Measurements from ENCODE around the gene ZYG11B. TPM values are rescaled to one million over a fixed set of nuclear protein-coding genes. Genes with fewer than 3 reads are reported as not detected.
"Not testable (repeated sequence)": the region's sequence is repeated elsewhere in the genome, so short reads cannot be mapped to it uniquely, and the experiment has no call there.

ZYG11B gene
- total and polyA plus RNA-seq, 9 donors: 9.8 to 37.1 (median 31.1) TPM

DNA sequence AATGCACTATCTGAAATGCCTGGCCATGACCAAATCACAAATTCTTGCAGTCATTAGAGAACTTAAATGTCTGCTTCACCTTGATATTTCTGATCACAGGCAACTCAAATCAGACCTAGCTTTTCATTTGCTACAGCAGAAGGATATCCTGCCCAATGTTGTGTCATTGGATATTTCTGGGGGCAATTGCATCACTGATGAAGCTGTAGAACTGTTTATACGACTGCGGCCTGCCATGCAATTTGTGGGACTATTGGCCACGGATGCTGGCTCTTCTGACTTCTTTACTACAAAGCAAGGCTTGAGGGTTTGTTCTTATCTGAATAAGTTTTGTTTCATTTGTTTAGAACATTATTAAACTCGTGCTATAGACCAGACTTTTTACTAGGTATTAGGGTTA lies 131.2 kb downstream of the ZYG11B start:
- Histone ChIP-seq H3K9me3 (no peaks in the 10 kb centered on the region), H3K27me3 (no peaks in the 10 kb centered on the region), H3K4me1 (ENCODE audit: insufficient read depth) (no peaks in the 10 kb centered on the region), H3K27ac (no peak overlapping the region), H3K36me3 (no peaks in the 10 kb centered on the region), H3K4me3 (no peak overlapping the region)
- TF ChIP-seq, protein P1, sequence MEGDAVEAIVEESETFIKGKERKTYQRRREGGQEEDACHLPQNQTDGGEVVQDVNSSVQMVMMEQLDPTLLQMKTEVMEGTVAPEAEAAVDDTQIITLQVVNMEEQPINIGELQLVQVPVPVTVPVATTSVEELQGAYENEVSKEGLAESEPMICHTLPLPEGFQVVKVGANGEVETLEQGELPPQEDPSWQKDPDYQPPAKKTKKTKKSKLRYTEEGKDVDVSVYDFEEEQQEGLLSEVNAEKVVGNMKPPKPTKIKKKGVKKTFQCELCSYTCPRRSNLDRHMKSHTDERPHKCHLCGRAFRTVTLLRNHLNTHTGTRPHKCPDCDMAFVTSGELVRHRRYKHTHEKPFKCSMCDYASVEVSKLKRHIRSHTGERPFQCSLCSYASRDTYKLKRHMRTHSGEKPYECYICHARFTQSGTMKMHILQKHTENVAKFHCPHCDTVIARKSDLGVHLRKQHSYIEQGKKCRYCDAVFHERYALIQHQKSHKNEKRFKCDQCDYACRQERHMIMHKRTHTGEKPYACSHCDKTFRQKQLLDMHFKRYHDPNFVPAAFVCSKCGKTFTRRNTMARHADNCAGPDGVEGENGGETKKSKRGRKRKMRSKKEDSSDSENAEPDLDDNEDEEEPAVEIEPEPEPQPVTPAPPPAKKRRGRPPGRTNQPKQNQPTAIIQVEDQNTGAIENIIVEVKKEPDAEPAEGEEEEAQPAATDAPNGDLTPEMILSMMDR (IDR thresholded peaks at IDR 0.05): no peak
- TF ChIP-seq EP300 (IDR thresholded peaks at IDR 0.05) (no peak), POLR2A (IDR thresholded peaks at IDR 0.05) (no peak)
- no peak for DNase-seq
- intact Hi-C loops (cut with DNase I): no loop called here
- WGBS, 3 donors: 81 to 83% (median 81%) methylated on average over 4 of the region's 4 CpGs

DNA sequence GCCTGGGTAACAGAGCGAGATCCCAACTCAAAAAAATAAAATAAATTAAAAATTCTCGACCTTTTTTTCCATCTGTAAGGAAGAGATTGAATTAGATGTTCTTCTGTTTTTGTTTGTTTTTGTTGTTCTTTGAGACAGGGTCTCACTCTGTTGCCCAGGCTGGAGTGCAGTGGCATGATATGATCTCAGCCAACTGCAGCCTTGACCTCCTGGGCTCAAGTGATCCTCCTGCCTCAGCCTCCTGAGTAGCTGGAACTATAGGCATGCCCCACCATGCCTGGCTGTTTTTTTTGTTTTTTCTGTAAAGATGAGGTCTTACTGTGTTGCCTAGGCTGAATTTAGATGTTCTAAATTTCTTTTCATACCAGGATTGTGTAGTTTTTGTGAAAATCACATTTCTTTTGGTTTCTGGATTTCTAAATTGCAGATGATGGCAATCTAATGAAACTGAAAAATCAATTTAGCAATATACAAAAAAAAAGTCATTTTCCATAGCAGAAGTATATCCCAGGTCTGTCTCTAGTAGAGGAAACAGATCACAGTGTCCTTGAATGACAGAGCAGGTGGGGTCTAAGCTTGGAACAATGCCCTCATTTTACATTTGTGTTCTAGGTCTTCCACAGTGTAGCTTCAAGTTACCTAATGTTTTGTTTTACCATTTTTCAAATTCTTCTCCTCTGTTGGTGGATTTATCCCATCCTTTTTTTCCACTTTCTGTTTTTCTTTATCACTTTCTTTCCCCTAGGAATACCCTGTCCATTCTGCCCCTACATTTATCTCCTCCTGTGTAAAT lies 136.6 kb downstream of the ZYG11B start:
- intact Hi-C loops (cut with DNase I): no loop called here
- Histone ChIP-seq H3K9me3 (no peaks in the 10 kb centered on the region), H3K4me1 (ENCODE audit: insufficient read depth) (no peaks in the 10 kb centered on the region), H3K27me3 (no peaks in the 10 kb centered on the region), H3K27ac (no peak overlapping the region), H3K4me3 (no peak overlapping the region), H3K36me3 (no peaks in the 10 kb centered on the region)
- WGBS, 3 donors: 70 to 93% (median 80%) methylated on average over 2 of the region's 2 CpGs
- TF ChIP-seq POLR2A (IDR thresholded peaks at IDR 0.05): no peak
- no peak for TF ChIP-seq EP300 (IDR thresholded peaks at IDR 0.05)
- TF ChIP-seq, protein P1 (IDR thresholded peaks at IDR 0.05): no peak
- no peak for DNase-seq

DNA sequence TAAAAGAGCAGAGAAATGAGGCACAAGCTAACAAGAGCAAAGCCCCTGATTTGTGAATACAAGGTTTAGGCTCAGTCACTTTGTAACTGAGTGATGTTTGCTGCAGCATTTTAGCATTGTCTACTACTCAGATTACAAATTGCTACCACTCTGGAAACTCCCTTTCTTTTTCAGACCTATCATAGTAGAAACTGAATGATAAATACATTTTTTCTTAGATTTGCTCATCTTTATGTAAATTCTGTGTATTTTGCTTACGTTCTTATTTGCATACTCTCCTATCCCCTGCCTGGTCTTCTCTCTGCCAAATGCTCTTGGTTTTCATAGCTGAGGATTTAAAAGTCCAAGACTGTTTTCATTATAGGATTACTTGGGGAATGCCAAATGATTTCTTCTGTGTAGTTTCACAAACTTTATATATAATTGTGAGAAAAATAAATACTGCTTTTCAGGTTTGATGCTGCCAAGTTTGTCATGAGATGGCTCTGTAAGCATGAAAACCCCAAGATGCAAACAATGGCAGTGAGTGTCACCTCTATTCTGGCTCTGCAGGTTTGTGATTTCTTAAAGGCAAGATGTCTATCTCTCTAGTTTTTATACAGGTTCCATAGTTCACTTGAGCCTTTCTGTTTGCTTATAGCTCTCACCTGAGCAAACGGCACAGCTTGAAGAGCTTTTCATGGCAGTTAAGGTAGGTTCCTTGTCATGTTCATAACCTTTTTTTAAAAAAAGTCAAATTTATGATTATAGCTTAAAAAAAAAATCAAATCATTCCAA lies 141.0 kb downstream of the ZYG11B start:
- 62 to 65% (median 63%) methylated on average over 2 of the region's 2 CpGs for WGBS, 3 donors
- H3K36me3 ChIP-seq: no peaks in the 10 kb centered on the region
- H3K27ac ChIP-seq: no peak overlapping the region
- no peaks in the 10 kb centered on the region for H3K27me3 ChIP-seq
- no peak overlapping the region for H3K4me3 ChIP-seq
- intact Hi-C loops (cut with DNase I): no loop called here
- TF ChIP-seq POLR2A (IDR thresholded peaks at IDR 0.05) (no peak), EP300 (IDR thresholded peaks at IDR 0.05) (no peak)
- TF ChIP-seq, protein P1 (IDR thresholded peaks at IDR 0.05): no peak
- H3K4me1 ChIP-seq (ENCODE audit: insufficient read depth): no peaks in the 10 kb centered on the region
- H3K9me3 ChIP-seq: no peaks in the 10 kb centered on the region
- no peak for DNase-seq

DNA sequence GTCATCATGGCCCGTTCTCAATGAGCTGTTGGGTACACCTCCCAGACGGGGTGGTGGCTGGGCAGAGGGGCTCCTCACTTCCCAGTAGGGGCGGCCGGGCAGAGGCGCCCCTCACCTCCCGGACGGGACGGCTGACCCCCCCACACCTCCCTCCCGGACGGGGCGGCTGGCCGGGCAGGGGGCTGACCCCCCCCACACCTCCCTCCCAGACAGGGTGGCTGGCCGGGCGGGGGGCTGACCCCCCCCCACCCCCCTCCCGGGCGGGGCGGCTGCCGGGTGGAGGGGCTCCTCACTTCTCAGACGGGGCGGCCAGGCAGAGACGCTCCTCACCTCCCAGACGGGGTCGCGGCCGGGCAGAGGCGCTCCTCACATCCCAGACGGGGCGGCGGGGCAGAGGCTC lies 143.5 kb downstream of the ZYG11B start:
- WGBS, 3 donors: 93 to 98% (median 95%) methylated on average over 9 to 27 of the region's 29 CpGs
- H3K4me3 ChIP-seq; H3K27ac ChIP-seq; H3K27me3 ChIP-seq; H3K9me3 ChIP-seq; H3K36me3 ChIP-seq; intact Hi-C loops (cut with DNase I); DNase-seq; H3K4me1 ChIP-seq (ENCODE audit: insufficient read depth): not testable (repeated sequence)

DNA sequence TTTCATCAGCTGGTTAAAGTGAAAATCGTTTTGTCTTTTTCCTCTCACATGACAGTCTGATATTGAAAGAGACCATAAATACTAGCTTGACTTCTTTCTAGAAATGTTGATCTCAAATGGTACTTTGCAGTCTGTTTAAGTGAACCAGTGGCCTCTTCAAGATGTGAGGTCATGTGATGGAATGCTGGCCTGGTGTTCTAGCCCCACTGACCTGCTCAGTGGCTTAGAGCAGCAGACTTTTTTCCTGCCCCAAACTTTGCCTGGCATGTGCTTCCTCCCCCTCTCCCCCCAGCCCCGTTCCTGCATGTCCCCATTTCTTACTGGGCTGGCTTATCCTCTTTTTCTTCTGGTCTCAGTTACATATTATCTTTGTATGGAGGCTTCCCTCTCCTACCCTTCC lies 150.6 kb downstream of the ZYG11B start:
- TF ChIP-seq POLR2A (IDR thresholded peaks at IDR 0.05): no peak
- TF ChIP-seq, protein P1 (IDR thresholded peaks at IDR 0.05): no peak
- no peak for TF ChIP-seq EP300 (IDR thresholded peaks at IDR 0.05)
- no peaks in the 10 kb centered on the region for H3K27me3 ChIP-seq
- no peak overlapping the region for H3K4me3 ChIP-seq
- H3K27ac ChIP-seq: no peak overlapping the region
- H3K36me3 ChIP-seq: no peaks in the 10 kb centered on the region
- H3K4me1 ChIP-seq (ENCODE audit: insufficient read depth): no peaks in the 10 kb centered on the region
- H3K9me3 ChIP-seq: no peaks in the 10 kb centered on the region
- intact Hi-C loops (cut with DNase I): no loop called here
- 44 to 52% (median 44%) methylated on average over 2 of the region's 2 CpGs for WGBS, 3 donors
- no peak for DNase-seq

All from ovary (tissue), 9 donors.